NCI-H510A treated with DMSO at 0.1 percent for 48 hours (cell line): Measurements from ENCODE around the gene U2AF2.
A peak's percentile ranks its signal among the peaks of the same experiment; 100 is the strongest.

Experiments
- DNase-seq: peaks from one replicate; lab custom pipeline; 2025; lab: John Stamatoyannopoulos, UW

Gene U2AF2

GRCh38 chr19:55654868-55655647 is at the start of gene U2AF2:
Gene U2AF2, plus strand, starts transcription at chr19:55655035. Its CDS starts 70 bp downstream, at chr19:55655105.
- peak; percentile 95 for DNase-seq

DNA sequence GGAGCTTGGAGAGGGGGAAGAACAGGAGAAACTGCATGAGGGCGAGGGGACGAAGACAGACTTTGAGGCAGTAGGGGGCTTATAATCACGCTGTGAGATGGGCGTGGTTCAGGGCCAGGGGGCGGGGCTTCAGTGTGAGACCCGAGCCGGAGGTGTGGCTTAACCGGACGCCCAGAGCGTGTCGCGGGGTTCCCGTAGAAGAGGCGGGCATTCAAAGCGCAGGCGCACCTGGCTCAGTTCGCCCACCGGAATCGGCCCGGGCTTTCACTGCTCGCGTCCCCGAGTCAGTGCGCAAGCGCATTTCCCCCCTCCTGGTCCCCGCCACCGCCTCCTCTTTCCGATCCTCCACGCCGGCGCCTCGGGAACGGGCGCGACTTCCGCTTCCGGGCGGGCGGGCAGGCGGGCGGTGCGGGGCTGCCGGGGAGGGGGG is 49.6 kb upstream of the U2AF2 start:
- DNase-seq = peak; percentile 94

- DNase-seq = peak; percentile 68
These were observed 49.0 kb upstream of the U2AF2 start, which contains the start of gene ZNF865 for GRCh38 chr19:55605637-55606470. Gene ZNF865, plus strand, starts transcription at chr19:55605647. Its CDS starts 7,972 bp downstream, at chr19:55613619.

DNA sequence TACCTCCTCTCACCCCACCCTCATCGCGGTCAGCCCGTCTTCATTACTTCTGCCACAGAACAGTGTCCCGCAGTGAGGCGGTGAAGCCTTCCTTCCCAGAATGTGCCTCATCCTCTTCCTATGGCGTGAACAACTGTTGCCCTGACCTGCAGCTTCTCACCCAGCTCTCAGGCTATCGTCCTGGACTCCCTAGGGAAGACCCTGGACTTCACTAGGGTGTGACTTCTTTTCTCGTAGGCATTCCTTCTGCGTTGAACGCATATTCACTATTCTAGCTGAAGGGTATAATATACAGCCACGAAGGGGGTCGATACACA is 48.4 kb upstream of the U2AF2 start:
- DNase-seq = no peak

GRCh38 chr19:55606817-55607216 is 48.0 kb upstream of the U2AF2 start:
- no peak for DNase-seq

- DNase-seq = no peak
These were observed 45.5 kb upstream of the U2AF2 start for GRCh38 chr19:55609326-55609725.

GRCh38 chr19:55611300-55611982 is 43.4 kb upstream of the U2AF2 start:
- no peak for DNase-seq

GRCh38 chr19:55611983-55612645 is 42.7 kb upstream of the U2AF2 start:
- DNase-seq = no peak

- DNase-seq = no peak
These were observed 41.4 kb upstream of the U2AF2 start for GRCh38 chr19:55613396-55613795.

DNA sequence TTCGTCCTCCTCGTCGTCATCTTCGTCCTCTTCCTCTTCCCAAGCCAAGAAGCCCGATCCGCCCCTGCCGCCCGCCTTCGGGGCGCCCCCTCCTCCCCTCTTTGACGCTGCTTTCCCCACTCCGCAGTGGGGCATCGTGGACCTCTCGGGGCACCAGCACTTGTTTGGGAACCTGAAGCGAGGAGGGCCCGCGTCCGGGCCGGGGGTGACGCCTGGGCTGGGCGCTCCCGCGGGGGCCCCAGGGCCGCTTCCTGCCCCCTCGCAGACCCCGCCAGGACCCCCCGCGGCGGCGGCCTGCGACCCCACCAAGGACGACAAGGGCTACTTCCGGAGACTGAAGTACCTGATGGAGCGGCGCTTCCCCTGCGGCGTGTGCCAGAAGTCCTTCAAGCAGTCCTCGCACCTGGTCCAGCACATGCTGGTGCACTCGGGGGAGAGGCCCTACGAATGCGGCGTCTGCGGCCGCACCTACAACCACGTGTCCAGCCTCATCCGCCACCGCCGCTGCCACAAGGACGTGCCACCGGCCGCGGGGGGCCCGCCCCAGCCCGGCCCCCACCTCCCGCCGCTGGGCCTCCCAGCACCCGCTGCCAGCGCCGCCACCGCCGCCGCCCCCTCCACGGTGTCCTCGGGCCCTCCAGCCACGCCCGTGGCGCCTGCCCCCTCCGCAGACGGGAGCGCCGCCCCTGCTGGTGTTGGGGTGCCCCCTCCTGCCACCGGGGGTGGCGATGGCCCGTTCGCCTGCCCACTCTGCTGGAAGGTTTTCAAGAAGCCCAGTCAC is 40.7 kb upstream of the U2AF2 start:
- no peak for DNase-seq

GRCh38 chr19:55614711-55615542 is 39.9 kb upstream of the U2AF2 start:
- DNase-seq = no peak

DNA sequence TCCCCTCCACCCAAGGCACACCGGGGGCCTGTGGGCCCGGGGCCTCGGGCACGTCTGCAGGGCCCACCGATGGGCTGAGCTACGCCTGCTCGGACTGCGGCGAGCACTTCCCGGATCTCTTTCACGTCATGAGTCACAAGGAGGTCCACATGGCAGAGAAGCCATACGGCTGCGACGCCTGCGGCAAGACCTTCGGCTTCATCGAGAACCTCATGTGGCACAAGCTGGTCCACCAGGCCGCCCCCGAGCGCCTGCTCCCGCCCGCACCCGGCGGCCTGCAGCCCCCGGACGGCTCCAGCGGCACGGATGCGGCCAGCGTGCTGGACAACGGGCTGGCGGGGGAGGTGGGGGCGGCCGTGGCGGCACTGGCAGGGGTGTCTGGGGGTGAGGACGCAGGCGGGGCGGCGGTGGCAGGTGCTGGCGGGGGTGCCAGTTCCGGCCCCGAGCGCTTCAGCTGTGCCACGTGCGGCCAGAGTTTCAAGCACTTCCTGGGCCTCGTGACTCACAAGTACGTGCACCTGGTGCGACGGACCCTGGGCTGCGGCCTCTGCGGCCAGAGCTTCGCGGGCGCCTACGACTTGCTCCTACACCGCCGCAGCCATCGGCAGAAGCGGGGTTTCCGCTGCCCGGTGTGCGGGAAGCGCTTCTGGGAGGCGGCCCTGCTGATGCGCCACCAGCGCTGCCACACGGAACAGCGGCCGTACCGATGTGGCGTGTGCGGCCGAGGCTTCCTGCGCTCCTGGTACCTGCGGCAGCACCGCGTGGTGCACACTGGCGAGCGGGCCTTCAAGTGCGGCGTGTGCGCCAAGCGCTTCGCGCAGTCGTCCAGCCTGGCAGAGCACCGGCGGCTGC is 39.1 kb upstream of the U2AF2 start:
- DNase-seq = no peak

DNA sequence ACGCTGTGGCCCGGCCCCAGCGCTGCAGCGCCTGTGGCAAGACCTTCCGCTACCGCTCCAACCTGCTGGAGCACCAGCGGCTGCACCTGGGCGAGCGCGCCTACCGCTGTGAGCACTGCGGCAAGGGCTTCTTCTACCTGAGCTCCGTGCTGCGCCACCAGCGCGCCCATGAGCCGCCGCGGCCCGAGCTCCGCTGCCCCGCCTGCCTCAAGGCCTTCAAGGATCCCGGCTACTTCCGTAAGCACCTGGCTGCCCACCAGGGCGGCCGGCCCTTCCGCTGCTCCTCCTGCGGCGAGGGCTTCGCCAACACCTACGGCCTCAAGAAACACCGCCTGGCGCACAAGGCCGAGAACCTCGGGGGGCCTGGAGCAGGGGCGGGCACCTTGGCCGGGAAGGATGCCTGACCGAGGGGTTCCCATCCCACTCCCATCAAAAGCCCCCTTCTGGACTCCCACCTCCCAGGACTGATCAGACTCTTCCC is 38.4 kb upstream of the U2AF2 start:
- no peak for DNase-seq

- no peak for DNase-seq
These were observed 37.4 kb upstream of the U2AF2 start for GRCh38 chr19:55617426-55617825.

- no peak for DNase-seq
These were observed 36.4 kb upstream of the U2AF2 start for GRCh38 chr19:55618426-55618825.

GRCh38 chr19:55619286-55619685 is 35.5 kb upstream of the U2AF2 start:
- no peak for DNase-seq

DNA sequence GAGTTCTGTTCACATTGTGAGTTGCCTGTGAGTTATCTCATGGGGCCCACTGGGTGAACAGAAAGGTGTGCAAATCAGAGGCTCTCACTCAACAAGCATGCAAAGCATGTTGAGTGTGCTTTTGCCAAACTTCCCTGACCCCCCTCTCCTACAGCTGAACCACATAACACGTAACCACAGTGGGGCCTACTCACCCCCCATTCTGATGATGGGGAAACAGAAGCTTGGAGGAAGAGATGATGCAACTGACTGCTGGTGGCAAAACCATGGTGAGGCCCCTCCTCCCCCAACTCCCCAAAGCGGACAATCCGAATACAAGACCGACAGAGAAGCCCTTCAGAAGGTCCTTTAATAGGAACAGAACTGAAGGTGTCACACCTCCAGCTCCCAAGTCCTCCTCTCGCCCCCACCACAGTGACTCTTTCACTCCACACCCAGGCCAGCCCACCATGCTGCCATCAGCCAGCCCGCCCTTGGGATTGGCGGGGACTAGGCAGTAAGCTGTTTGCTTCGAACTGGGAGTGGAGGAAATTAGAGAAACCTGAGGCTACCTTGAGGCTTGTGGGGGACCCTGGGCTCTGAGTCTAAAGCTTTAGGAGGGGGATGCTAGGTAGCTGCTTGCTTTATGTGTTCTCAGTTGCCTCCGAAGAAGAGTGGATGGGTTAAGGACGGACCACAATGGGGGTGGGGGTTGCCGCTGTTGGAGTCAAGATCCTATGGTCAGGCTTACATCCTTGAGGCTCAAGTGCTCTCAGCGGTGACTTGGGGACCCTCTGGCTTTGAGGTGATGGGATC is 34.2 kb upstream of the U2AF2 start:
- DNase-seq = no peak

DNA sequence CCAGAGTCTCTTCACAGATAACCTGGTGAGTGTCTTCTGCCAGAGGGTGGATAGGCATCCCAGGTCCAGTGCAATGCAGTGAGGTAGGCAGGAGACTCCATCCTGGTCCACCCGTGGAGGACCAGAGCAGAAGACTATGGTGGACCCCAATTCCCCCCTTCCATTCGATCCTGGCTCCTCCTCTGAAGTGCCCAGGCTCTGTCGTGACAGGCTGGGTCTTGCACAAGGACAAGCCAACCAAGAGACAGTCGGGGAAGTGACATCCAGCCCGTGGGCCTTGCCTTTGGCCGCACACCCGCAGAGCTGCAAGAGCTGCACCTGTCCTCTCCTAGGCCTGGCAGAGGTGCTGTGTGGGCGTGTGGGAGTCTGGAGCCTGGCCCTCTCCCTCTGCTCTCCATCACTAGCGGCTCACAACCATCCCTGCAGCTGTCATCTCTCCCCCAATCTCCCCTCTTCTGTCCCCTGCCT is 33.6 kb upstream of the U2AF2 start:
- DNase-seq = no peak
